GM12878 (cell line): ENCODE results near the gene UIMC1. TPM values are rescaled to one million over a fixed set of nuclear protein-coding genes. Genes with fewer than 3 reads are reported as not detected.

Source experiments
- ATAC-seq: fragments of 200-7000 bp; cut with Tn5 transposase; 3 replicates; pipeline ENCODE4 v1.9.1; 2020; ENCODE audit warnings: mild to moderate bottlenecking, moderate library complexity
- BruUV-seq: library from RNA; stranded (reverse); fragments of 400-500 nt; replicated peaks from 2 replicates; lab custom pipeline; 2021; lab: Mats Ljungman, UMichigan
- CTCF ChIA-PET: fragments of 300-600 bp; sonication (Branson Sonifier 250); formaldehyde crosslinking; extraction: SDS; loops from one replicate; lab custom pipeline; 2021; ENCODE audit warnings: inconsistent platforms; lab: Yijun Ruan, JAX
- POLR2A ChIA-PET: fragments of 350-600 bp; formaldehyde crosslinking; extraction: SDS; loops from one replicate; lab custom pipeline; 2021; ENCODE audit warnings: inconsistent platforms; lab: Charles Lee
- RAD21 ChIA-PET: fragments of 300-600 bp; sonication (Branson Sonifier 250); formaldehyde crosslinking; loops from one replicate; lab custom pipeline; 2023; ENCODE audit warnings: antibody characterized with exemption; ENCODE audit not compliant: unreplicated experiment; lab: Charles Lee
- SMC1A ChIA-PET: fragments of 300-600 bp; sonication (Branson Sonifier 250); formaldehyde crosslinking; loops from one replicate; lab custom pipeline; 2023; ENCODE audit not compliant: unreplicated experiment, uncharacterized antibody; lab: Charles Lee
- DNase-seq: peaks from one replicate; pipeline ENCODE4 v3.0.0-alpha.2; 2011; ENCODE audit warnings: low read depth, low spot score
- FAIRE-seq: peaks from 3 replicates; lab custom pipeline; 2011; peaks lifted over from hg19 to GRCh38; lab: Jason Lieb, UNC
- H2AFZ ChIP-seq: 2 replicates; pipeline ENCODE4 v1.6.0; 2011; ENCODE audit warnings: low read depth, low read length, control low read depth; ENCODE audit not compliant: control insufficient read depth
- H3K27ac ChIP-seq: 2 replicates; pipeline ENCODE4 v1.5.1; 2011; ENCODE audit warnings: control low read depth; ENCODE audit not compliant: control insufficient read depth, insufficient read depth
- H3K27me3 ChIP-seq, 2 experiments: replicated peaks in 1 of 2; 2 replicates each; pipeline versions ENCODE4 v1.6.0 to v1.6.1; 2011; ENCODE audit warnings: low read length in 1 of 2; ENCODE audit not compliant: control insufficient read depth in 2 of 2, insufficient read depth in 2 of 2
- H3K36me3 ChIP-seq, 2 experiments: 2 replicates each; pipeline ENCODE4 v1.5.1; 2011; ENCODE audit warnings: low read length in 1 of 2; ENCODE audit not compliant: control insufficient read depth in 2 of 2, insufficient read depth in 2 of 2
- H3K4me1 ChIP-seq: 2 replicates; pipeline ENCODE4 v1.6.1; 2011; ENCODE audit warnings: mild to moderate bottlenecking, low read length, moderate library complexity, mixed read lengths; ENCODE audit not compliant: control insufficient read depth, insufficient read depth
- H3K4me2 ChIP-seq: 2 replicates; pipeline ENCODE4 v1.6.0; 2011; ENCODE audit warnings: control low read depth; ENCODE audit not compliant: control insufficient read depth, insufficient read depth
- H3K4me3 ChIP-seq: fragments of 200-600 bp; sonication (generic); 2 replicates; pipeline ENCODE4 v1.5.1; 2016
- H3K79me2 ChIP-seq: 2 replicates; pipeline ENCODE4 v1.6.0; 2011; ENCODE audit warnings: low read length; ENCODE audit not compliant: control insufficient read depth, insufficient read depth
- H3K9ac ChIP-seq: 2 replicates; pipeline ENCODE4 v1.8.0; 2011; ENCODE audit warnings: low read length, control low read depth, mixed read lengths; ENCODE audit not compliant: control insufficient read depth, insufficient read depth
- H3K9me3 ChIP-seq: replicated peaks from 3 replicates; pipeline ENCODE4 v1.5.1; 2011; ENCODE audit warnings: mild to moderate bottlenecking, low read length; ENCODE audit not compliant: control insufficient read depth, insufficient read depth
- H4K20me1 ChIP-seq: 2 replicates; pipeline ENCODE4 v1.6.0; 2011; ENCODE audit not compliant: control insufficient read depth, insufficient read depth
- HDAC6 ChIP-seq: fragments of 200-600 bp; sonication (generic); IDR thresholded peaks from one replicate; pipeline ENCODE4 v1.8.0; 2017; ENCODE audit warnings: antibody characterized with exemption; ENCODE audit not compliant: unreplicated experiment
- HDGF ChIP-seq: fragments of 450-650 bp; IDR thresholded peaks from 2 replicates; pipeline ENCODE4 v1.6.1; 2016; ENCODE audit warnings: antibody characterized with exemption
- MTA3 ChIP-seq: IDR thresholded peaks from 2 replicates; pipeline ENCODE4 v1.6.1; 2012; ENCODE audit warnings: low read length, inconsistent platforms, borderline replicate concordance
- NFIC ChIP-seq: IDR thresholded peaks from 2 replicates; pipeline ENCODE4 v1.6.1; 2012; ENCODE audit warnings: low read depth, mild to moderate bottlenecking, inconsistent platforms, low read length, moderate library complexity
- NFYB ChIP-seq: IDR thresholded peaks from 2 replicates; pipeline ENCODE4 v1.6.1; 2011; ENCODE audit warnings: low read depth, mild to moderate bottlenecking, low read length, improper control_type of control experiment, moderate library complexity; ENCODE audit not compliant: insufficient read depth
- NR2C1 ChIP-seq: fragments of 450-650 bp; IDR thresholded peaks from 2 replicates; pipeline ENCODE4 v1.6.1; 2017; ENCODE audit warnings: antibody characterized with exemption, mild to moderate bottlenecking, moderate library complexity
- POLR2AphosphoS5 ChIP-seq: IDR thresholded peaks from 2 replicates; pipeline ENCODE4 v1.6.1; 2011; ENCODE audit warnings: mild to moderate bottlenecking, low read length, inconsistent platforms
- POU2F2 ChIP-seq: IDR thresholded peaks from 3 replicates; pipeline ENCODE4 v1.6.1; 2011; ENCODE audit warnings: low read depth, mild to moderate bottlenecking, low read length, borderline replicate concordance
- SMARCA5 ChIP-seq: fragments of 450-650 bp; IDR thresholded peaks from 2 replicates; pipeline ENCODE4 v1.6.1; 2017; ENCODE audit warnings: mild to moderate bottlenecking
- TARDBP ChIP-seq: IDR thresholded peaks from 2 replicates; pipeline ENCODE4 v1.6.1; 2016; ENCODE audit warnings: borderline replicate concordance
- YBX1 ChIP-seq: fragments of 450-650 bp; IDR thresholded peaks from 2 replicates; pipeline ENCODE4 v1.6.1; 2016; ENCODE audit warnings: antibody characterized with exemption
- WGBS: methylation state at CpG from one replicate; pipeline ENCODE4 v1.1.6; 2016; ENCODE audit warnings: low lambda C conversion rate; ENCODE audit not compliant: insufficient replicate concordance, insufficient coverage; ENCODE audit errors: missing lambda C conversion rate; 5-methylcytosine and 5-hydroxymethylcytosine counted together
- in situ Hi-C: fragments of 300-500 bp; cut with MboI; formaldehyde crosslinking; loops from 9 replicates; pipeline ENCODE4 v1.14.3; 2018; ENCODE audit warnings: mixed read lengths
- intact Hi-C: fragments of 100-400 bp; cut with micrococcal nuclease; formaldehyde crosslinking; loops from one replicate; pipeline ENCODE4 v1.14.2; 2022; ENCODE audit not compliant: unreplicated experiment
- polyA plus RNA-seq, 11 experiments: library from polyadenylated mRNA; depleted of rRNA in 4 of 11; unstranded in 6 of 11; stranded (reverse) in 5 of 11; fragments of >200 nt; fragmentation: Nextera tagmentation in 4 of 11; fragmentation: Illumina TruSeq in 1 of 11; extraction: Ambion mirVana in 4 of 11; extraction: Trizol in 1 of 11; gene quantifications; 1 replicate in 1 of 11; 2 replicates in 10 of 11; pipeline versions ENCODE4 v1.2.1 to v1.2.3, GENCODE V29; 2011 to 2016; ENCODE audit warnings: inconsistent platforms in 2 of 11, missing spikeins in 2 of 11, low read depth in 1 of 11
- total RNA-seq, 4 experiments: library from RNA; depleted of rRNA in 3 of 4; stranded (reverse); fragments of >200 nt in 3 of 4; fragmentation: Illumina TruSeq in 1 of 4; extraction: Trizol in 1 of 4; gene quantifications; 2 replicates each; pipeline versions ENCODE4 v1.2.1 to v1.2.3, GENCODE V29; 2013 to 2021
- TF ChIP-seq, protein P1 (sequence below): IDR thresholded peaks from 2 replicates; pipeline ENCODE4 v1.6.1; 2012; ENCODE audit warnings: mild to moderate bottlenecking, low read depth, low read length
- TF ChIP-seq, protein P2 (sequence below): fragments of 150-350 bp; IDR thresholded peaks from 2 replicates; pipeline ENCODE4 v1.6.1; 2016; ENCODE audit warnings: low read depth, low read length
- TF ChIP-seq, protein P3 (sequence below): IDR thresholded peaks from 2 replicates; pipeline ENCODE4 v1.6.1; 2012; ENCODE audit warnings: low read length, inconsistent platforms
- TF ChIP-seq, protein P4 (sequence below): IDR thresholded peaks from 2 replicates; pipeline ENCODE4 v1.6.1; 2011; ENCODE audit warnings: borderline replicate concordance, low read depth, mild to moderate bottlenecking, moderate library complexity, low read length; ENCODE audit not compliant: insufficient read depth, poor library complexity, severe bottlenecking

UIMC1 gene
- total and polyA plus RNA-seq, 10 of the 15 experiments (the other 5 are each of a cell fraction or from before 2014, with no cell fraction given), result 16.2 to 51.4 (median 32.7) TPM

- Histone ChIP-seq H3K9me3 (no peaks in the 10 kb centered on the region), H3K27ac (no peak overlapping the region), H3K4me1 (no peaks in the 10 kb centered on the region), H3K4me3 (no peak overlapping the region), H3K36me3 (peaks cover 0 to 27% of the 10 kb centered on the region in 2 experiments), H2AFZ (no peak overlapping the region), H3K4me2 (no peak overlapping the region), H4K20me1 (no peaks in the 10 kb centered on the region), H3K27me3 (no peaks in the 10 kb centered on the region), H3K9ac (no peak overlapping the region), H3K79me2 (no peaks in the 10 kb centered on the region)
- DNase-seq (no peak), ATAC-seq (no peak), FAIRE-seq (no peak)
- ChIA-PET POLR2A (no interaction called here), SMC1A (no interaction called here), CTCF (no interaction called here), RAD21 (interaction anchor here (1.0 to 1.4 kb wide), 2 partner anchors 12 to 13 kb away, joined by 3 read pairs; no protein-coding TSS in a partner anchor)
- no TSS peak for BruUV-seq
- in situ Hi-C loops (no loop called here), intact Hi-C loops (loop anchor here (10.0 kb wide), 1 partner anchor 138 kb away; the partner anchor contains the start of gene UNC5A)
- 98% methylated on average over 7 of the region's 7 CpGs for WGBS
- no peak for TF ChIP-seq NFIC
- TF ChIP-seq MTA3, result no peak
- no peak for TF ChIP-seq NR2C1
- TF ChIP-seq HDAC6, result no peak
- TF ChIP-seq HDGF, result no peak
- no peak for TF ChIP-seq YBX1
- TF ChIP-seq POU2F2, result no peak
- TF ChIP-seq NFYB, result no peak
- TF ChIP-seq, protein P1, sequence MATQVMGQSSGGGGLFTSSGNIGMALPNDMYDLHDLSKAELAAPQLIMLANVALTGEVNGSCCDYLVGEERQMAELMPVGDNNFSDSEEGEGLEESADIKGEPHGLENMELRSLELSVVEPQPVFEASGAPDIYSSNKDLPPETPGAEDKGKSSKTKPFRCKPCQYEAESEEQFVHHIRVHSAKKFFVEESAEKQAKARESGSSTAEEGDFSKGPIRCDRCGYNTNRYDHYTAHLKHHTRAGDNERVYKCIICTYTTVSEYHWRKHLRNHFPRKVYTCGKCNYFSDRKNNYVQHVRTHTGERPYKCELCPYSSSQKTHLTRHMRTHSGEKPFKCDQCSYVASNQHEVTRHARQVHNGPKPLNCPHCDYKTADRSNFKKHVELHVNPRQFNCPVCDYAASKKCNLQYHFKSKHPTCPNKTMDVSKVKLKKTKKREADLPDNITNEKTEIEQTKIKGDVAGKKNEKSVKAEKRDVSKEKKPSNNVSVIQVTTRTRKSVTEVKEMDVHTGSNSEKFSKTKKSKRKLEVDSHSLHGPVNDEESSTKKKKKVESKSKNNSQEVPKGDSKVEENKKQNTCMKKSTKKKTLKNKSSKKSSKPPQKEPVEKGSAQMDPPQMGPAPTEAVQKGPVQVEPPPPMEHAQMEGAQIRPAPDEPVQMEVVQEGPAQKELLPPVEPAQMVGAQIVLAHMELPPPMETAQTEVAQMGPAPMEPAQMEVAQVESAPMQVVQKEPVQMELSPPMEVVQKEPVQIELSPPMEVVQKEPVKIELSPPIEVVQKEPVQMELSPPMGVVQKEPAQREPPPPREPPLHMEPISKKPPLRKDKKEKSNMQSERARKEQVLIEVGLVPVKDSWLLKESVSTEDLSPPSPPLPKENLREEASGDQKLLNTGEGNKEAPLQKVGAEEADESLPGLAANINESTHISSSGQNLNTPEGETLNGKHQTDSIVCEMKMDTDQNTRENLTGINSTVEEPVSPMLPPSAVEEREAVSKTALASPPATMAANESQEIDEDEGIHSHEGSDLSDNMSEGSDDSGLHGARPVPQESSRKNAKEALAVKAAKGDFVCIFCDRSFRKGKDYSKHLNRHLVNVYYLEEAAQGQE, result no peak
- TF ChIP-seq, protein P2, sequence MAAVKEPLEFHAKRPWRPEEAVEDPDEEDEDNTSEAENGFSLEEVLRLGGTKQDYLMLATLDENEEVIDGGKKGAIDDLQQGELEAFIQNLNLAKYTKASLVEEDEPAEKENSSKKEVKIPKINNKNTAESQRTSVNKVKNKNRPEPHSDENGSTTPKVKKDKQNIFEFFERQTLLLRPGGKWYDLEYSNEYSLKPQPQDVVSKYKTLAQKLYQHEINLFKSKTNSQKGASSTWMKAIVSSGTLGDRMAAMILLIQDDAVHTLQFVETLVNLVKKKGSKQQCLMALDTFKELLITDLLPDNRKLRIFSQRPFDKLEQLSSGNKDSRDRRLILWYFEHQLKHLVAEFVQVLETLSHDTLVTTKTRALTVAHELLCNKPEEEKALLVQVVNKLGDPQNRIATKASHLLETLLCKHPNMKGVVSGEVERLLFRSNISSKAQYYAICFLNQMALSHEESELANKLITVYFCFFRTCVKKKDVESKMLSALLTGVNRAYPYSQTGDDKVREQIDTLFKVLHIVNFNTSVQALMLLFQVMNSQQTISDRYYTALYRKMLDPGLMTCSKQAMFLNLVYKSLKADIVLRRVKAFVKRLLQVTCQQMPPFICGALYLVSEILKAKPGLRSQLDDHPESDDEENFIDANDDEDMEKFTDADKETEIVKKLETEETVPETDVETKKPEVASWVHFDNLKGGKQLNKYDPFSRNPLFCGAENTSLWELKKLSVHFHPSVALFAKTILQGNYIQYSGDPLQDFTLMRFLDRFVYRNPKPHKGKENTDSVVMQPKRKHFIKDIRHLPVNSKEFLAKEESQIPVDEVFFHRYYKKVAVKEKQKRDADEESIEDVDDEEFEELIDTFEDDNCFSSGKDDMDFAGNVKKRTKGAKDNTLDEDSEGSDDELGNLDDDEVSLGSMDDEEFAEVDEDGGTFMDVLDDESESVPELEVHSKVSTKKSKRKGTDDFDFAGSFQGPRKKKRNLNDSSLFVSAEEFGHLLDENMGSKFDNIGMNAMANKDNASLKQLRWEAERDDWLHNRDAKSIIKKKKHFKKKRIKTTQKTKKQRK, result no peak
- TF ChIP-seq, protein P3, sequence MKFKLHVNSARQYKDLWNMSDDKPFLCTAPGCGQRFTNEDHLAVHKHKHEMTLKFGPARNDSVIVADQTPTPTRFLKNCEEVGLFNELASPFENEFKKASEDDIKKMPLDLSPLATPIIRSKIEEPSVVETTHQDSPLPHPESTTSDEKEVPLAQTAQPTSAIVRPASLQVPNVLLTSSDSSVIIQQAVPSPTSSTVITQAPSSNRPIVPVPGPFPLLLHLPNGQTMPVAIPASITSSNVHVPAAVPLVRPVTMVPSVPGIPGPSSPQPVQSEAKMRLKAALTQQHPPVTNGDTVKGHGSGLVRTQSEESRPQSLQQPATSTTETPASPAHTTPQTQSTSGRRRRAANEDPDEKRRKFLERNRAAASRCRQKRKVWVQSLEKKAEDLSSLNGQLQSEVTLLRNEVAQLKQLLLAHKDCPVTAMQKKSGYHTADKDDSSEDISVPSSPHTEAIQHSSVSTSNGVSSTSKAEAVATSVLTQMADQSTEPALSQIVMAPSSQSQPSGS, result no peak
- no peak for TF ChIP-seq TARDBP
- TF ChIP-seq SMARCA5, result no peak
- TF ChIP-seq, protein P4, sequence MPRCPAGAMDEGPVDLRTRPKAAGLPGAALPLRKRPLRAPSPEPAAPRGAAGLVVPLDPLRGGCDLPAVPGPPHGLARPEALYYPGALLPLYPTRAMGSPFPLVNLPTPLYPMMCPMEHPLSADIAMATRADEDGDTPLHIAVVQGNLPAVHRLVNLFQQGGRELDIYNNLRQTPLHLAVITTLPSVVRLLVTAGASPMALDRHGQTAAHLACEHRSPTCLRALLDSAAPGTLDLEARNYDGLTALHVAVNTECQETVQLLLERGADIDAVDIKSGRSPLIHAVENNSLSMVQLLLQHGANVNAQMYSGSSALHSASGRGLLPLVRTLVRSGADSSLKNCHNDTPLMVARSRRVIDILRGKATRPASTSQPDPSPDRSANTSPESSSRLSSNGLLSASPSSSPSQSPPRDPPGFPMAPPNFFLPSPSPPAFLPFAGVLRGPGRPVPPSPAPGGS, result no peak
- no peak for TF ChIP-seq POLR2AphosphoS5
These were observed 53.9 kb downstream of the UIMC1 start for GRCh38 chr5:176952531-176953193.
